Femur (tissue), 1 donor: ENCODE measurements around the gene ADISSP.

ENCODE experiments used
- DNase-seq: peaks from one replicate; pipeline ENCODE4 v3.0.0-alpha.2; 2017

The ADISSP gene

GRCh38 chr20:3734111-3734843 is 33.3 kb downstream of the ADISSP start:
- DNase-seq: peak; percentile 39

DNA sequence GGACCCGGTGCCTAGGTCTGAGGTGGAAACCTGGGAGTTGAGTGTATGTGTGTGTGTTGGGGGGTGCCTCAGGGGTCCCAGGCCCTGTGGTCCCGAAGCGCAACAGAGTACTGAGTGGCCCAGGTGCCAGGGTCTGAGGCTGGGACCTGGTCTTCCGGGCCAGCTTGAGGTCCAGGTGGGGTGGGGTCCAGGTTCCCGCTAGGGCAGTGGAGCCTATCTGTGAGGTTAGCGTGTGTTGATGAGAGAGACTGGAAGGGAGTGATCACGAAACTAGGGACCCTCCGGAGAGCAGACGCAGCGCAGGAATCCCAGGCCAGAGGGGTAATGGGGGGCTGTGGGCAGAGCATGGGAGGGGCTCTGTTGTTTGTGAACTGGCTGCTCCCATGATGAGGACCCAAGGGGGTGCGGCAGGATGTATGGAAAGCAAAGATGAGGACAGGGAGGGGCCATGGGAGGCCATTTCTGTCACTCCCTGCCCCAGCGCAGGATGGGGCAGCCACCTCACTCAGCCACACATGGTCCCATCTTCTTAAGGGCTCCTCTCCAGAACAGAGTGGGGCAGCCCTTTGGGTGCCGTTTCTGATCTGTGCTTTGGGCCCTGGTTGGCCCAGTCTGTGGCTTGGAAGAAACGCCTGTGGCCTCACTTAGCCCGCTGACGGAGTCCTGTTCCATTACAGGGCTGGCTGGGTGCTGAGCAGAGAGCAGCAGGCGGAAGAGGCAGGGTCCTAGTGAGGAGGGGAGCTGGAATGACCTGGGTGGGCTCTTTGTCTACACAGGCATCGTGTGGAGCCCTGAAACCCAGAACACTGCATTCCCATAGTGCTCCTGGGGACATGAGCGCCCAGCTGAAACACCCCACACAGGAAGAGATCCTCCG is 34.2 kb downstream of the ADISSP start:
- peak; percentile 37 for DNase-seq

DNA sequence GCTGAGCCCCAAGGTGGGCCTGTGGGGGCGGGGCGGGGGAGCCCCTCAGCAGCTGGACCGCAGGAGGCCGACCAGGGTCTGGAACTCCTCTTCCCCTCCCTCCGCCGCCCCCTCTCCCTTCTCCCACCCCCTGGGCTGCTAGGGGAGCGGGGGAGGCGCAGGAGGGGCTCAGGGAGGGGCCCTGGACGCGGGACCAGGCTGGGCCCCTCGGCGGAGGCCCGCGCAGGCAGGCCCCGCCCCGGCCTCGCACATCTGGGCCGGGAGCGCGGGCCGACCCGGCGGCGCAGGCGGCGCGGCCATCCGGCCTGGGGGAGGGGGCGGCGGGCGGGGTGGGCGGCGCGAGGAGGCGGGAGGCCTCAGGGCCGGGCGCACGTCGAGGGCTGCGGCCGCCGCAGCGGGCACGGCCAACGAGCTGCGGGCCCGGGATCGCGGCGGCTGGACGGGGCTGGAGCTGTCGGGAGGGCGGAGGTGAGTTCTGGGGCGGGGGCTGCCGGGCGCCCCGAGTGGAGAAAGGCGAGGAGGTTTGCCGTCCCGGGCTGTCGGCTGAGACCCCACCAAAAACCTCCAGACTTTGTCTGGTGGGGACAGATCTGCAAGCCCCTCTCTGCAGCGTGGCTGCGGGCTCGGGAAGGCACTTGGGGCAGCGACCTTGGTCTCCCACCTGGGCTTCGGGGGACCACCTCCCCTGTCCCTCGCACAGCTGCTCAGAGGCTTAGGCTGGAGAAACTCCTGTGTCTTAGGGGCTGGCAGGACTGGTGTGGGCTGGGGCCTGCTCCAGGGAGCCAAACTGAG is 35.0 kb downstream of the ADISSP start, which contains the start of gene HSPA12B:
Gene HSPA12B (plus strand): TSS at position 359 of the 792 bp plus-strand sequence. CDS start 5,990 bp downstream, outside the sequence.
- peak; percentile 74 for DNase-seq

DNA sequence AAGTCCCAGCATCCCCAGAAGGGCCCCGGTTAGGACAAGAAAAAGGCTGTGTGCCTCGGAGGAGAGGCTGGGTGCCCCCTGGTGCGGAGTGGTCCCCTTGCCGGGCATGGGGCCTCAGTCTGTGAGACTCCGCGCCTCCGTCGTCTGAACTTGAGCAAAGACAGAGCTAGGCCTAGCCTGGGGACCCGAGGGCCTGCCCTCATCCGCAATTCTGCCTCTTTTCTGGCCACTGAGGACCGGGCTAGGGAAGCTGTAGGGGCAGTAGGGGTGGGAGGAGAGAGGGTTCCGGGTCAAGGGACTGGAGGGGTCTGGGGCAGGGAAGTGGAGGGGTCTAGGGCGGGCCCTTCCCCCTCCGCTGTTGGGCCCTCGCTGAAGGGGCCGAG is 35.6 kb downstream of the ADISSP start:
- no peak for DNase-seq

DNA sequence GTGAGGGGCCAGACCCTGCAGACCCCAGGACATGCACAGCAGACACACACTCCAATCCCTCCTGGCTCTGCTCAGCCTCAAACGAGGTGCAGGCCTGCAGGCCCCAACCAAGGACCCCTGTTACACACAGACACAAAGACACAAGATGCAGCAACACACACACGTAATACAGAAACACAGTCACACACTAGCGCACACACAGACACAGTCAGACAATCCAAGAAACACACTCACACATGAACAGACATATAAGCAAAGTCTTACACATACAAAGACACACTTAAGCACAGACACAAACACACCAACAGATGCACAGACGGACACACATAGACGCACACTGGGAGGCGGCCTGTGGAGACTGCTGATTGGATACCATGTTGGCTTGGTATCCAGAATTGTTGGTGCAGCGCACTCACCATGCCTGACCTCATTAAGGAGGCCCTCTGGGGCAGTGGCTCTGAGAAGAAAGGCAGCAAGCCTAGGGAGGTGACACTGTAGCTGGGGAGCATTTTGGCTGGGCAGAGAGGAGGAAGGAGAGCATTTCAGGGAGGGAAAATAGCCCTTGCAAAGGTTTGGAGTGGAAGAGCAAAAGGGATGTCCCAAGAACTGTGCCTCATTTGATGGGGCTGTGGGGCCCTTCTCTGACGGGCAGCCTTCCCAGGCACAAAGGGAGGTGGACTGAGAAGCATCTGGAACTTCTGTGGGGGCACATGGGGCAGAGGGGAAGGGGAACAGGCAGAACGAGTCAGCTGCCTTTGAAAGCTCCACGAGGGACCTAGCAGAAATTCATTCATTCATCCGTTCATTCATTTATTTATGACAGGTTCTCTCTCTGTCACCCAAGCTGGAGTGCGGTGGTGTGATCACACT is 36.5 kb downstream of the ADISSP start:
- no peak for DNase-seq

GRCh38 chr20:3729811-3730540 is 37.6 kb downstream of the ADISSP start:
- no peak for DNase-seq

- no peak for DNase-seq
Measured at GRCh38 chr20:3729378-3729777, 38.2 kb downstream of the ADISSP start.

DNA sequence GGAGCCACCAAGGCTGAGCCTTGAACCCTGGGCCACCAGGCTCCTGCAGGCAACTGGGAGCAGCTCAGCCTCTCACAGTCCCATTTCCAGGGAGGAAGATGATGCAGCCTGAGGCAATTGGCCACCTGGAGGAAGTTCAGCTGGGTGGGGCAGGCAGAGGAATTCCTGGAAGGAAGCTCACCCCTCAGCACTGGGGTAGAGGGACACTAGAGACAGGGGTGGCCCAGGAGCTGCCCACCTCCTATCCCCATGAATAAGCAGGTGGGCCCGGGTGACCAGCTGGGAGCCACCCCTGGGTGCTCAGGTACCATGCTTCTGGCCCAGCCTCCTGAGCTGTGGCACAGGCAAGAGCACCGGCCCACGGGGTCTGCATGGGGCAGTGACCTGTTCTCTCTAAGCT is 38.7 kb downstream of the ADISSP start:
- no peak for DNase-seq

DNA sequence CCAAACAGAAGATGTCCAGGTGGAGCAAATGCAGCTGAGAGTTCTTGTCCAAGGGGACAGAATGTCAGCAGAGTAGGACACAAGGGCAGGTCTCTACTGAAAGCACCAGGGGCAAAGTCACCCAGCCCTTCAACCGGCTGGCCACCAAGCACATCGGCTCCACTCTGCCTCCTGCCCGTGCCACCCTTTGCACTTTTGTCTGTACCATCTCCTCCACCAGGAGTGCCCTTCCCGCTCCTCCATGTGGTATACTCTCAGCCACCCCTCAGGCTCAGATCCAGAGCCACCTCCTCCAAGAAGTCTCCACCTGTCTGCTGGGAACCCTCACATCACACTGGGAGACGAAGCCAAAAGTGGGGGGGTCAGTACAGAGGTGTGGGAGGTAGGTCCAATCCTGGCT is 39.2 kb downstream of the ADISSP start:
- no peak for DNase-seq

GRCh38 chr20:3727401-3728021 is 40.0 kb downstream of the ADISSP start:
- DNase-seq: no peak

DNA sequence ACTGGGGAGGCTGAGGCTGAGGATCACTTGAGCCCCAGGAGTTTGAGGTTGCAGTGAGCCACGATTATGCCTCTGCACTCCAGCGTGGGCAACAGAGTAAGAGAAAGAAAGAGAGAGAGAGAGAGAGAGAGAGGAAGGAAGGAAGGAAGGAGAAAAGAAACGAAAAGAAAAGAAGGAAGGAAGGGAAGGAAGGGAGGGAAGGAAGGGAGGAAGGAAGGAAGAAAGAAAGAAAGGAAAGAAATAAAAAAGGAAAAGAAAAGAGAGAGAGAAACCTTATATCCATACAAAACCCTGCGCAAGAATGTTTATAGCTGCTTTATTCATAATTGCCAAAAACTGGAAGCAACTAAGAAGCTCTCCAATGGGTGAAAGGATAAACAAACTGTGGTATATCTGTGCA is 43.2 kb downstream of the ADISSP start:
- DNase-seq: no peak

DNA sequence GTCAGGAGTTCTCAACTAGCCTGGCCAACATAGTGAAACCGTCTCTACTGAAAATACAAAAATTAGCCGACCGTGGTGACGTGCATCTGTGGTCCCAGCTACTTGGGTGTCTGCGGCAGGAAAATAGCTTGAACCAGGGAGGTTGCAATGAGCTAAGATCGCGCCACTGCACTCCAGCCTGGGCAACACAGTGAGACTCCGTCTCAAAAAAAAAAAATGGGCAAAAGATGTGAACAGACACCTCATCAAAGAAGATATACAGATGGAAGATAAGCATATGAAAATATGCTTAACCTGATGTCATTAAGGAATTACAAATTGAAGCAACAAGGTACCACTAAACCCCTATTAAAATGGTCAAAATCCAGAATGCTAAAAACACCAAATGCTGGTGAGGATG is 44.3 kb downstream of the ADISSP start:
- DNase-seq: no peak

GRCh38 chr20:3721912-3722311 is 45.6 kb downstream of the ADISSP start:
- no peak for DNase-seq

DNA sequence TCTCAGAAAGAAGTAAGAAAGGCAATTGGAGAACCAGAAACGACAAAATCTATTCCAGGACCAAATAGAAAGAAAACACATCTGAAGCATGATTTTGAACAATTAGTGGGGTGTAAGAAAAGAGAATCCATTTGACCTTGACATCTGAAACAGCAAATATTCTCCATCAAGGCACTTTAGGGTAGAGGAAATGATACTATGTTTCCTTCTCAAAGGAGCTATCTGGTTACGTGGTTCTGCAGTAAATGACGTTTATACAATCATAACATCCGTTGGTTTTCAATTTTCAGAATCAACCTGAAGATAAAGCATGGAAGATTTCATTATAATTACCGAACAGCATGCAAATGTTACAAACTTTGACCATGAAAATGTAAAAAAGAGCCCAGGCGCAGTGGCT is 46.9 kb downstream of the ADISSP start:
- no peak for DNase-seq

DNA sequence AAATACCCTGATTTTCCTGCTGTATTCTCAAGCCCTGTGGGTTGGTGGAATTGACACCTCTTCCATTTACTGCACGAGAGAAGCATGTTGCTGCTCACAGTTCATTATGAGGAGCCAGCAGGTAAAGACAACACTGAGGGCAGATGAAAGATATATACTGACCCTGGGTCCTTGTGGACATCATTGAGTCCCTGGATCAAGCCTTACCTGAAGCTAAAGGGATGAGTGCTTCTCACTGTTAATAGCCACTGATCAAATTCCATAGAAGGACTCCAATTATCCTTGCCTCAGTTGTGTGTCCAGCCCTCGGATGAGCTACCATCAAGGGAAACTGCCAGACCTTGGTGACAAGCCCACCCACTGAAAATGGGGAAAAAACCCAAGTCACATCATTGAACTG is 47.5 kb downstream of the ADISSP start:
- DNase-seq: no peak

GRCh38 chr20:3719046-3719445 is 48.5 kb downstream of the ADISSP start:
- no peak for DNase-seq

DNA sequence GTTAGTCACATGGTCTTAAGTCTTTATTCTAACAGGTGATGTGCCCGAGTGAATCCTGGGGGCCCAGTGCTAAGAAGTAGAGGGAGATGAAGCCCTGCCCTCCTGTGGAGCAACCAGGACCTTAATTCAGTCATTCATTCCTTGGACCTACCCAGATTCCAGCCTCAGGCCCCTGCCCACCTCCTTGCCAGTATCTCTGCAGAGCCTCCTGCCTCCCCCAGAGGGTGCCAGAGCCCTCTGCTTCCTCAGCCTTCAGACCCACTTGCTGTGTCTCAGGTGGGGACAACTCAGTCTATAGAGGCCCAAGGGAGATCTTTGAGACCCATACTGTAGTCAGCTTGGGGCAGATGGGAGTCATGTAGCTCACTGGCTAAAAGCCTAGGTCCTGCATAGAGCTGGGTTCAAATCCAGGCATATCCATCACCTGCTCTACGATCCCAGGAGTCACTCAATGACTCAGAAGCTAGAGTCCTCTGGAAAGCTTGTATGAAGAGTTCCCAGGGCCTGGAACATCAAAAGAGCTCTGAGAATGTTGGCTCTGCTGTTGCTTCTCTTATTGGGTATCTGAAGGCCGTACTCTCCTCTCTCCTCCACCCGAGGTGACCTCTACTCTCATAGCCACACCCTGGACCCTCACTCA is 51.2 kb downstream of the ADISSP start:
- DNase-seq: no peak

GRCh38 chr20:3714092-3714491 is 53.5 kb downstream of the ADISSP start:
- DNase-seq: no peak

DNA sequence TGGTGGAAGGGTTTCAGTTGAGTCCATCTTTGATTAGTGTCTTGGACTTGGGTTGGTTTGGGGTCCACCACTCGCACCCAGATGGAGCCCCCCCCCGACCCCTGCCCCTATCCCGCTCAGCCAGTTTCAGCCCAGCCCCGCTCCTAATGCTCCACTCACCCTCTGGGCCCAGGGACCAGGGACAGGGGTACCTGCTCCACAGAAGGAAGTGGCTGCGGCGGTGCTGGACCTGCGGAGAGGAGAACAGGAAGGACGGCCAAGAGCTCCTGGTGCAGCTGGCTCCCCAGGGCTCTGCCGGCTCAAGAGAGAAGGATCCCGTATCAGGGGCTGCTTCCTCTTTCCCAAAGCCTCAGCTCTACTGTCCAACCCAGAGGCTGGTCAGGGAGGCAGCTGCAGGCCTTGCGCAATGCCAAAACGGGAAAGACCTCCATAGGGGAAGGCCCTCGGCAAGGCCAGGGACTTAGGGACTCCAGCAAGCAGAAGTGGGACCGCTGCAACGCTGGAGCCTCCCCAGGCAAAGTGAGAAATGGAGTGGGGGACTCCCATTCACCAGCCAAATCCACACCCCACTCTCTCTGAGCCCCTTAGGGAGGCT is 55.2 kb downstream of the ADISSP start, which contains the start of gene SIGLEC1:
Gene SIGLEC1 (minus strand): TSS at position 322 of the 595 bp plus-strand sequence. CDS start 5,472 bp downstream, outside the sequence.
- DNase-seq: peak; percentile 69

DNA sequence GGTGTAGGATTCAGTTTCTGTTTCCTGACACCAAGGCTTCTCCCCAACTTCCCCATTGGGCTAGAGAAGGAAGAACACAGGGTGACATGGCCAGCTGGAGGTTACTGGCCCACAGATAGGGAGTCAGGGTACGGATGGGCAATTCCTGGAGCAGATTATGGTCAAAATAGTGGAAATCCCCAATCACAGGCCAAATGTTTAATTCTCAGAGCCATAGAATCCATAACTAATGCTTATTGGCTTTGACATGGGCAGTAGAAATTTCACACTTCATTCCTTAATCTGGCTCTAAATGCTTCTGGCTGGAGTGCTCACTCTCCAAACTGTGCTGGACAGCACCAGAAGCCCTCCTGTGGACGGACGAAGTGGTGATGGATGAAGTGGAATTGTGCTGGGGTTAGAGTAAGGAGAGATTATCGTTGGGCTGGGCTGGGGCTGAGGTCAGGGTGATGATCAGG is 56.0 kb downstream of the ADISSP start:
- DNase-seq: no peak
